CD4-positive, alpha-beta T cell treated with Interferon alpha-2 for 1 hour (primary cell): ENCODE results near the gene COL5A2.

Experiments used
- DNase-seq, 2 donors: peaks; one replicate each; pipeline ENCODE4 v3.0.0-alpha.2; 2020 to 2022

COL5A2 gene

DNA sequence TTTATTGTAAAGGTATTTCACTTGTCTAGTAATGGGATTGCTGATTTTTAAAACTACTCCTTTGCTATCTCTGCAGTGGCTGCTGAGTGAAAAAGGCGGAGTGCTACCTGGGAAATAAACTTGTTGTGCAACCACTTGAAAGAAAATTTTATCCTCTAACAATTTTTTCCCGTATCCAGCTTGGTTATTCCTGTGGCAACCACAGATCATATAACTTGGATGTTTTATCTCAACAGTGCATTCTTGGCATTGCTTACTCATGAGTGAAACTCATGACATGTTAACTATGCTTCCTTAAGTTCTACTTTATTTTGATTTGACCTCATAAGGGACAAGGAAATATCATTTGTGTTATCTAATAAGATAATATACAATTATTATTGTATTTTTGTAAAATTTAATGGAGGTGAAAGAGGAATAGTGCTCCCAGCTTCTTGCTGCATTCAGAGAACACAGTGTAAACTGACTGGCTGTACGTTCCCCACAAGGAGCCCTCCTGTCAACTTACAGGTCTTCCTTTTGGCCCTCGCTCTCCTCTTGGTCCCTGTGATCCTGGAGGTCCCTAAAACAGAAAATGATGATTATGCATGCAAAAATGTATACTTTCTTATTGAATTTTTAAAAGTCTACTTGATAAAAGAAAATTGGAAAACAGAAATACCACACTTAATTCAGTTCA, 82.7 kb downstream of the COL5A2 start:
- DNase-seq: no peak

DNA sequence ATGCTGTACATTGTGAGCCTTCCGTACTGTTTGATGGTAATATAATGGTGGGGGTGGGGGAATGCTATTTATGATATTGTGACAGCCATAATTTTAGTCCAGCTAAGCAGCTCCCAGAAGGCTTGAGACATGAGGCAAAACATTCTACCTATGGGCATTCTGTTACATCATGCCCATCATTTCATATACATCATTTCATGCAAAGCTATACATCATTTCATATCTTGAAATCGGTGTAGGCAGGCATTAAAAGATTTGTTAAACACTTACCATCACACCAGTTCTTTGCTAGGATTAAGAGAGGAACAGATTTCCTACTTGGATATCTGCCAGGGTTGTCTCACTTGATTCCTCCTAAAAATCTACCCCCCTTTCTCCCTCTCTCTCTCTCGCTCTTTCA, 84.5 kb downstream of the COL5A2 start:
- DNase-seq: no peak

DNA sequence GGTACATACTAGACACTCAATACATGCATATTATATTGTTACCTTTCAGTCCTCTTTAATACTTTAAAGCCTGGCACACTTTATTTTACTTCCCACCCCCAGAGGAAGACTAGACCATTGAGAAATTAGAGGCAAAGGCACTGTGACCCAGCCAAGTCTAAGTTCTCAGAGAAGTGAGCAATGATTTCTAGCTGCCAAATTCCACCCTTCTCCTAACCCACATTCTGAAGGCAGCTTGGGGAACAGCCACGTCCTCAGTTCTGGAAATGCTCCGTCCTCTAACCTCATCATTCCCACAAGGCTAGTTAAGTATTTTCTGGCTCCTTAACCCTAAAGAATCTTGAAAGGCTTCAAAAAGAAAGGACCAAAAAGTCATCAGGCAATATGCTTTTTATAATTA, 86.6 kb downstream of the COL5A2 start:
- no peak for DNase-seq

DNA sequence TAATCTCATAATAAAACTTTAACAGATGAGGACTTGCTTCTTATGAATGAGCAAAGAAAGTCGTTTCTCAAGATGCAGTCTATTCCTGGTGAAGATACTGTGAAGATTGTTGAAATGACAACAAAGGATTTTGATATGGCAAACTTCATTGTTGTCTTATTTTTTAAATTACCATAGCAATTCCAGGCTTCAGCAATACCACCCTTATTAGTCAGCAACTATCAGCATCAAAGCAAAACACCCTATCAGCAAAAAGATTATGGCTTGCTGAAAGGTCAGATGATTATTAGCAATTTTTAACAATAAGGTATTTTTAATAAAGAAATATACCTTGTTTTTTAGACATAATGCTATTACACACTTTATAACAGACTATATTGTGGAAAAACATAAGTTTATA, 88.3 kb downstream of the COL5A2 start:
- DNase-seq: no peak

DNA sequence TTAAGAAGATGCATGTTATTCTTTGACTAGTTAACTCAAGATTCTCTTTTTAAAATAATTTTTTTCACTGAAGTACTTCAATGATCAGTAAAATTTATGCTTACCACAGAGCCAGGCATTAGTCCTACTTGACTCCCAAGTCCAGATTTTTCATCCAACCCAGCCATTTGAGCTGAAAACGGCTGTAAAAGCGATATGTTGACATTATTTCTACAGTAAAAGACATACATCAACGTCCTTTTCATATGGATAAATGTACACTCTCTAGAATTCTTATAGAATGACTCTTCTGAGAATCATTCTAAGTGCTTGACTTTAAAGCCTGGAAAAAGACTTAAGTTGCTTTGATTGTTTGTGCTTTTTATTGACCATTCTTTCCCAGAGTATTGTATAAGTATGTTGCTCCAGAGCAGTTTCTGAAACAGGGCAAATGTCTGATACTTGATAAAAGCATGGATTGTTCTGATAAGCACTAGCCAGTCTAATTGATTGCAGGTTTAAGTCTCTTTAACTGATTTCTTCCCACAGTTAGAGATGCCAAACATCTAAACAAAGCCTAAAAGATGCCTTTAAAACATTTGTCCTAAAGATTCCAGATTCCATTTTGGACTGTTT, 90.9 kb downstream of the COL5A2 start:
- no peak for DNase-seq

DNA sequence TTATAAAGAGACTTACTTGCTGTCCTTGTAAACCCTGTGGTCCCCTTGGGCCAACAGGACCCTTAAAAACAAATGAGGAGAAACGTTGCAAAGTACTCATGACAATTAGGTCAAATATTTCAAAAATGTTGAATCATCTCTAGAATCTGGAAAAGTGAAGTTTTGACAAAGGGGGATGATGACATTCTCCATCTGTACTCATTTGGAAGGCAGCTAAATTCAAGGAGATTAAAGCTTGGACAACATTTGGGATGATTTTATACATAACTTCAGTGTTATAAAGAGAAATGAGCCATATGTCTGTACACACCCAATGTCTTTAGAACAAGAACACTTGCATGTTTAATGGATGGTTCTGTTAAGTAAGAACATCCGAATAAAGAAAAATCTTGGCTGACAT, 92.9 kb downstream of the COL5A2 start:
- DNase-seq: no peak

DNA sequence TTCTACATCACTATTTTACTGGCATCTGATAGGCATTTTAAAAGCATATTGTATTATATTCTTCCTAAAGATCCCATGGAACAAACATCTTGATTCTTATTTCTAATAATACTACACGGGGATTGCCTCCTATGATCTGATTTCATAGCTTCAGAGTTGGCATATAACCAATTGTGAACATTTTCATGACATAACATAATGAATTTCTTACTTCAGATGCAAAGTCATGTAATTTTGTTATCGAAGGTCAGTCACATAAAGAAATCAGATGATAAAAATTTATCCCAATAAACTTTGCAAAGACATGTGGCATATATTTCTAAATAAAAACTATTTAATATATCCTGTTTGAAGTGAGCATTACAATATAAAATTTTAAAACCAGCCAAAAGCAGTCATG, 93.3 kb downstream of the COL5A2 start:
- DNase-seq: no peak

DNA sequence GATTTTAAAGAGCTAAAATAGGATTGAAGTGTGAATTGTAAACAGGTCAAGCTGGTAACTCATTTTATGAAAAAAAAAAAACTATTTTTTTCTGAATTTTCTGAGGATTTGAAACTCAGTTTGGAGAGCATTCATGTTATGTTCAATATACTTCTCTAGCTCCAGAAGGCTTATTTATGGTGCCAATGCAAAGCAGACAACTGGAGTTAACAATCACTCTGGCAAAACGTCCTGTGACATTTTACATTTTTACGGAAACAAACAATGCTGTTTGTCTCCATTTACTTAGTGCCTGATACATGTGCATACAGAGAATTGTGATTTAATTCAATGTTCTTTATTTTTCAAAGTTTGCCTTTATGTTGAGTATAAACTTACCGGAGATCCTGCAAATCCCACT, 96.0 kb downstream of the COL5A2 start:
- no peak for DNase-seq

DNA sequence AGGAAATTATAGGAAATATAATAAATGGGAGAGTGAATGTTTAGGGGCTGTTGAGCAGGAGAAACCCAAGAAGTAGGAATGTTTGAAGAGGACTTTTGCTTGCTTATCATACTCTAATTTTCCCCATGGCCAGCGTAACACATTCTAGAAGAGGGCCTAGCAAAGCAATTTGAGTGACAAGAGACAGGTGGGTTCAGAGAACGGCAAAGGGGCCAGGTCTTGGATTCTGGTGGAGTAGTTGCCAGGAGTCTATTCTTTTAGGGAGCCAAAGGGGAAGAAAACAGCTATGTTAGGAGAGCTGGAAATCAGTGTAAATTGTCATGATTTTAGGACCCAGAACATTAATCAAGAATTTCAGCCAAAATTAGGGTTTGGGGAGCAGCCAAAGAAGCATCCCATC, 96.5 kb downstream of the COL5A2 start:
- DNase-seq: no peak

DNA sequence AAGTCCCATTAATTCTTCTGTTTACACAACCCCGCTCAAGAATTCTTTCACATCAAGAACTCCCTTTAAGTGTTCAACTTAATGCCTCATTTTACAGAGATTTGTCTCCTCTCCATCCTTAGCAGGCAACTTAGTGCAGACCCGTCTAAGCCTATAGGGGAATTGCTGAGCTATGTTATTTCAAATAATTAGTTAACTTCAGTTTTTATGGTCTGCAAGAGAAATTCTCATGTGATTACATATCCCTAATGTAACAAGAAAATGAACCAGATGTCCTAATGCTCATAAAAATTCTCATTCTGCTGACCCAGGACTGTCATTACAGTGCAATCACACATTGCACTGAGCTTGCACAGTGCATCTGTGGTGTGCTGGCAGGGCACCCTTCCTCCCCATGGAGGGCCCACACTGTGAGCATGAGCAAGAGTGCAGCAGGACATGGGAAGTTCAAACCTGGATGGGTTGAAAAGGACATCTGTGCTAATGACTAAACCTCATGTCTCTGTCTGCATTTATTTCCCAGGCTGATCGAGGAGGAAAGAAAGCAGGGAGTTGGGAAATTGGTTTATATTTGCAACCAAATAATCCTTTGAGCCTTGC, 97.1 kb downstream of the COL5A2 start:
- no peak for DNase-seq

DNA sequence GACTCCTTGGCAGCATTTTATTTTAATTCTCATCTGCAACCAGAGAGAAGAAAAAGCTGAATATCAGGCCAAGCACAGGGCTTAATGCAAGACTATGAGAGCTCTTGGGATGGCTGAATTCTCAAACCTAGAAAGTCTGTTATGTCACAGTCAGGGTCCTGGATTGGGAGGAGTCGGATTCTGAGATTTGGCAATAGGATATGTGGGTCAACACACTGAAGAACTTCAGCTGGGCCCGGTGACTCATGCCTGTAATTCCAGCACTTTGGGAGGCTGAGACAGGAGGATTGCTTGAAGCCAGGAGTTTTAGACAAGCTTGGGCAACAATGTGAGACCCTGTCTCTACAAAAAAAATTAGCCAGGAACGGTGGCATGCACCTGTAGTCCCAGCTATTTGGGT, 103.0 kb downstream of the COL5A2 start:
- DNase-seq: no peak

DNA sequence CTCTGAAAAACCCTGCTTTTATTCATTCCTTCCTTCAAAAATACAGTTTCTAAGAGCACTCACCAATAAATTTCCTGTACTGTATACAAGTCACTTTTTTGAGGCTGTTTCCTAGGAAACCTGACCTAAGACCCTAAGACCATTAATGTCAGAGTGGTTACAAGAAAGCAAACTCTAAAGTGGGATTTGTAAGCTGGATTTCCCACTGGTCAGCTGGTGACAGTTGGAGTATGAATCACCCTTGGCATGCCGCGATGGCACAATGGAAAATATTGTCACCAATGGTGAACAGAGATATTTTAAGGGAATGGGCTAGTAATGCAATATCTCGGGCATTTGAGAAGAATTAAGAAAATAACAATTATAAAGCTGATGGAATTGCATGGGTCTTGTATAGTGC, 103.4 kb downstream of the COL5A2 start:
- DNase-seq: no peak

DNA sequence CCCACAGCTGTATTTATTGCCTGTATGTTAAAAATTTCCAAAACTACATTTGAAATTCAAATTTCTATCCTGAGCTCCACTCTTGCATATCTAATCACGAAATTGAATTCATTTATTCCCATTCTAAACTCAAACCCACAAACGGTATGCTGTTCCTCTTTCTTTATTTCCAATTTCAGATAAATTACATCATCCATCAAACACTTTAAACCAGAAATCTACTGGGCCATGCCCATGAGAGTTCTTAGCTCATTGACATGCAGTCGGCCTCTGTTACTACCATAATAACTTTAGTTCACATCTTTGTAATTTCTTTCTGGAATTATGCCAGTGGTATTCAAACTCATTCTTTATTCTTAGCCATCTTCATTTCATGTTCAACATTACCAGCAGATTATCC, 105.1 kb downstream of the COL5A2 start:
- no peak for DNase-seq

DNA sequence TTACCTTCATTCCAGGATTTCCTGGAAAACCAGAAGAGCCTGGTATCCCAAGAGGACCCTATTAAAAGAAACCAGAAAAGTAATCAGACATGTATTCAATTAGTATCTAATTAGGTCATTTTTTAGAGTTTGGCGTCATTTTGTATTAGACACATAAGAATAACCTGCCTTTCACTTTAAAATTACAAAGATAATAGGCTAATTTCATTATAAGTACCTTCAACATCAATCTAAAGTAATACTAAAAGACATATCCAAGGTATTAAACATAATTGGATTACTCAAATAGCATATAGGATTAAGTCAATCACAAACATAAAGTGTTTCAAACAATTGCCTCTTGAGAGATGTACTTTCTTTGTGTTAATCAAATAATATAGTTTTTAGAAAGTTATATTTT, 107.5 kb downstream of the COL5A2 start:
- DNase-seq: no peak

DNA sequence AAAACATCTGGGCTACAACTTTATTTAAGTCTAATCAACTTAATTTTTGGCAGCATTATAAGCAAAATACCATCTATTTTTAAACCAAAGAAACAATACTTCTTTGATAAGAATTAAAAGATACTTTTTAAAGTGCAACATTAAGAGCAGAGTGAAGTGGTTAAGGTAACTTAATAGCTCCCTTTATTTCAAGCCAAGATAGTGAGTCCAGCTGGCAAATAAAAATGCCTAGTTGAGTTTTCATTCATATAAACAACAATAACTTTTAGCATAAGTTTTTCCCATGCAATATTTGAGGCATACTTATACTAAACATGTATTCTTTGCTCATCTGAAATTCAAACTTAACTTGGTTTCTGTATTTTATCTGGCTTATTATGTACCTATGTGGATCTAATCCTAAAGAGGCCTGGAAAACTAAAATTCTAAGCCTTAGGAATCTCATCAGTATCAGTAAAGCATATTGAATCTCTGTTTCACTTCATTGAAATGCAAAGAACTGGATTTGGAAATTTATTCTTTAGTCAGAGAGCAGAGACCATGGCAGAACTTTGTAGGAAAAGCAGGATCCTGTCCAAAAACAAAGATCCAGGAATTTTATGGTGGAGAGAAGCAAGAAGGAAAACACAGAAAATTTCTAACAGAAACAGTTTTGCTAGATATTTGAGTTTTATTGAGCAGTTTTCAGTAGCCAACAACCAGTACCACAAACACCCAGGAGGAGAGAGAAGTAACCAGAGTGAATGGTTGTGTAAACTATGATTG, 109.5 kb downstream of the COL5A2 start:
- no peak for DNase-seq

DNA sequence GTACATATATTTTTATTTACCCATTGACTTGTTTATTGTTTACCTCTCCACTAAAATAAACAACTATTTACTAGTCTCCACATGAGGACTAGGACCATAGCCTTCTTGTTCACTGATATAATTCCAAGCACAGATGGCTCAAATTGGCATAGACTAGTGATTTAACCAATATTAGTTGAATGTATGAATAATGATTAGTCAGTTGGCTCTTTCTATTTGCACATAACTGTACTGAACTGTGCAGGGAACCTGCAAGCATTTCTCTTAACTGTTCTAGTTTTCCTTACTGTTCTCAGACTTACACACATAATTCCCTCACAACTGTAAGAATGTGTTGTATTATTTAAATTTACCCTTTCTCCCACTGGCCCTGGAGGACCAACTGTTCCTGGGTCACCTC, 113.5 kb downstream of the COL5A2 start:
- DNase-seq: no peak

DNA sequence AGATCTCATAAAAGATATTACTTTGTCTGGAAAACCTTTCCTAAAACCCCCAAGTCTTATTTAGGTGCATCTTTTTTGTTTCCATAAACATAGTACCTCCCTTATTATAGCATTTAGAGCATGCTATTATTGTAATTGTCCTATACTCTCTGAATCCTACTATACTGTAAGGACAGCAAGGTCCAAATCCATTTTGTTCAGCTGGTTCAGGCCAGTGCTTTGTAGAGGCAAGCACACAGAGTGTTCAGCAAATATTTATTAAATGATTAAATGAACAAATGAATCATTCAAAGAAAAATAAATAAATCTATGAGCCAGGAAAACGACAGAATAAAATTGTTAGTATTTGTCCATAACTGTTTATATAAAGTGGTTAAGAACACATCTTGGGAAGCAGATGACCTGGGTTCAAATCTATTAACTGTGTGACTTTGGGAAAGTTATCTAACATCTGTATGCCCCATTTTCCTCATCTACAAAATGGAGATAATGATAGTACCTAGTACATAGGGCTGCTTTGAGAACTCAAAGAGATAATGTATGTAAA, 119.4 kb downstream of the COL5A2 start:
- no peak for DNase-seq

DNA sequence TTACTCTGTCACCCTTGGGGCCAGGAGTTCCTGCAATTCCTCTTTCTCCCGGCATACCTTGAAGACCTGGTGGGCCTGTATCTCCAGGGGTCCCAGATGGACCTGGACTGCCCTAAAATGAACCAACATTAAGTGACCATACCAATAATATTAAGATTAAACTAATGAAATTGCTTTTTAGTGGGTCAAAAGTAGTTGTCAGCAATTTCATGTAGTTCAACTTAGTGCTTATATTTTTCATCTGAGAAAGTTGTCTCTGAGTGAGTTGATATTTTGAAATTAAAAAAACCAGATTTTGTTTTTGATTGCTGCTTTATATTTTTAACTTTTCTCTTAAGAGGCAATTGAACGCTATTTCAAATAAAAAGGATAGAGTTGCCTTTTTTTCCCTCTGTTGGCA, 122.2 kb downstream of the COL5A2 start:
- no peak for DNase-seq

DNA sequence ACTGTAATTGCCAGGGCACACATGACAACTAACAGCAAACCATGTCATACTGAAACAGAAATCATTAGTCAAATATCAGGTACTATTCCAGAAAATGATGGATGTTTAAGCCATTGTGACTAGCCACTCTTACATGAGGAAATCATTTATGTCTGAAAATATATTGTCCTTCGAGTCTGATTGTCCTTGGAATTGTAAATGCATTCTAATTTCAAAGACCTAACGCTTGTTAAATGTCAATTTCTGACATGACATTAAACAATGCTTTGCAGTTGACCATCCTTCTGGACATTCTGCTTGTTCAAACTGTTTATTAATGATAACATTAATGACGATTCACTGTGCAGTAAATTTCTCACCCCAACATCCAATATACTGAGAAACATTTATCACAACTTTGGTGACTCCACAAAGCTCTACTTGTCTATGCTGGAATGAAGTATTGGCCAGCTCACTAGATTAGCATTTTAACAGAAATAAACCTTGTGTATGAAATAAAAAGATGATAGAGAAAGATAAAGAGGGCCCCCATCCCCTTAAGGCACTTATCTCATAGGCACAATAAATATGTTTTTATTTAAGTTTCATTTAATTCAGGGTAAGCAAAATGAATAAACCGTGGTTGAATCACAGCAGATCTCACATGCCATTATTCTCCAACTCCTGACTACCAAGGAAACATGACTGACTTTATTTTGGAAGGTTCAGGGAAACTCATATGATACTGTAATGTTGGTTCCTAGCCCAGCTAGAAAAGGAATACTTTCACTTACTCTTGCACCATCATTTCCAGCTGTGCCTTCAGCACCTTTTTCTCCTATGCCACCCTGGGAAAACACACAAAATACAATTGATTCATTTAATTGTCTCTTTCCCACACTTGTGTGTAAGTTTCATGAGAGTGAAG, 123.1 kb downstream of the COL5A2 start:
- DNase-seq: no peak

DNA sequence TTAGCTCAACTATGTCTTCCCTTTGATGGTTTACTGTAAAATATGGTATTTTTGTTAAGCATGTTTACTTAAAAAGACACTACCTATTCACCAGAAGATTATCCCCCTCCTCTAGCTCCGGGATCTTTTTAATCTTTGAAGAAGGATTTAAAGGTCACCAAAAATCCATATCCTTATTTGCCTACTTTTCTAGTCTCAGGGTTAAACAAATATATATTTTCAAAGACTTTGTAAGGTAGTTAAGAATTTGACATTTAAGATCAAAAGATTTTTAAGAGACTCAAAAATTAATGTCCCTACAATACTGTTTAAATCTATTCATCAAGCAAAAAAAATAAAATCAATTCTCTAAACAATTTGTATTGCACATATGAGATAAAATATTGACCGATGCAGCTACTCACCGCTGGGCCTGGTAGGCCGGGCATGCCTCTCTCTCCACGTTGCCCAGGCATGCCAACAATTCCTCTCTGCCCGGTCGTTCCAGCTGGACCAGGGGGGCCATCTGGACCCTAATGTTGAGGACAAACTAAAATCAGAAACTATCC, 129.3 kb downstream of the COL5A2 start:
- no peak for DNase-seq

DNA sequence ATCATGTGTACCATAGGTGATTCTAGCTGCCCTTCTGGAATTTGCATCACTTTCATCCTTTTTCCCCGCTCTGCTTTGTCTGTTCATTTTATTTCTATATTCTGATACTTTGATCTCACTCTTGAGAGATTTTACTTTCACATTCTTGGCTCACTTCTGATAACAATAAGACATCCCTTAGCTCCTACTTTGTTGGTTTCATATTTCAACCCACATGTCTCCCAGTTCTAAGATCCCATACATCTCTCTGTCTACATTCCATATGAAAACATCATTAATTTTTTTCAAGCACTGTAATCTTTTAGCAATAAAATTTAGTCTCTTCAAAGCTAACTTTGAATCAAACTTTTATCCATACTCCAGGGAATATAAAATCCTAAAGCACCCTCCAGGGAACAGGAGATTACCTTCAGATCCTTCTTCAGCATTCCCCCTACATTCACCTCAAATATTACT, 129.8 kb downstream of the COL5A2 start:
- no peak for DNase-seq

DNA sequence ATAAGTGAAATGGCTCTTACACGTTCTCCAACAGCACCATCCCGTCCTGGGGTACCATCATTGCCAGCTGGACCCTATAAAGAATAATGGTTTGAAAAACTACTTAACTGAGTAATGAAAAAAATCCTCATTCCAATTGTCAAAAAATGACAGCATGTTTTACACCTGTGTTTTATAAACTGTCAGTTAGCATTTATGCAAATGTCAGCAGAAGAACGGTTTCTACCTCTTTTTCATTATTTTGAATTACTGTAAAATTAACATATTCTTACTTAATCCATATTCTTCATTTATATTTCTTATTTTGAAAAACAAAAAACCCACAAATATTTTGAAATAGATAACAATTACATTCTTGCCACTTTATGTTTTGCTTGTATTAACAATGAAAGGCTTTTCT, 131.4 kb downstream of the COL5A2 start:
- DNase-seq: no peak
